ENCODE results near the gene SURF1.

SURF1 gene

GRCh38 chr9:133351908-133352634 is 4.2 kb downstream of the SURF1 start:
- H3K36me3 Mint-ChIP-seq (ENCODE audit: insufficient read depth) = peaks cover 82% of the 10 kb centered on the region
- no peak for DNase-seq
- no peak overlapping the region for H3K27ac Mint-ChIP-seq
- H3K4me1 Mint-ChIP-seq (ENCODE audit: low read depth in 2 of 2) = peaks cover 23 to 28% of the 10 kb centered on the region in 2 donors
- no peaks in the 10 kb centered on the region for H3K9me3 Mint-ChIP-seq
- ATAC-seq (replicated peaks) = no peak
- H3K27me3 Mint-ChIP-seq = no peaks in the 10 kb centered on the region
- no peak overlapping the region for H3K4me3 Mint-ChIP-seq

GRCh38 chr9:133351526-133351907 is 4.8 kb downstream of the SURF1 start:
- Mint-ChIP-seq H3K27me3 (no peaks in the 10 kb centered on the region), H3K4me1 (ENCODE audit: low read depth in 2 of 2) (peaks cover 27 to 30% of the 10 kb centered on the region in 2 donors), H3K4me3 (no peak overlapping the region), H3K27ac (no peak overlapping the region), H3K9me3 (no peaks in the 10 kb centered on the region), H3K36me3 (ENCODE audit: insufficient read depth) (peaks cover 79% of the 10 kb centered on the region)
- DNase-seq (no peak), ATAC-seq (replicated peaks) (no peak)

GRCh38 chr9:133349965-133350616 is 6.2 kb downstream of the SURF1 start:
- Mint-ChIP-seq H3K4me3 (peak overlapping the region in 1 of 2 donors; percentile 99), H3K27ac (peak overlapping the region; percentile 98 to 99), H3K36me3 (ENCODE audit: insufficient read depth) (peaks cover 81% of the 10 kb centered on the region), H3K27me3 (no peaks in the 10 kb centered on the region), H3K4me1 (ENCODE audit: low read depth in 2 of 2) (peaks cover 34 to 36% of the 10 kb centered on the region in 2 donors), H3K9me3 (no peaks in the 10 kb centered on the region)
- DNase-seq = no peak
- no peak for ATAC-seq (replicated peaks)

GRCh38 chr9:133348718-133349573 is 7.3 kb downstream of the SURF1 start:
- Mint-ChIP-seq H3K27ac (peak overlapping the region; percentile 98 to 99), H3K27me3 (no peaks in the 10 kb centered on the region), H3K36me3 (ENCODE audit: insufficient read depth) (peaks cover 76% of the 10 kb centered on the region), H3K4me3 (peak overlapping the region; percentile 92 to 99), H3K9me3 (no peaks in the 10 kb centered on the region), H3K4me1 (ENCODE audit: low read depth in 2 of 2) (peaks cover 34 to 36% of the 10 kb centered on the region in 2 donors)
- DNase-seq = no peak
- ATAC-seq (replicated peaks) = no peak

GRCh38 chr9:133347985-133348717 is 8.1 kb downstream of the SURF1 start, which contains the start of the genes MED22 and RPL7A:
MED22 (minus strand) TSS chr9:133348131; CDS start chr9:133346662, 1,469 bp downstream.
RPL7A (plus strand) TSS chr9:133348218; CDS start chr9:133348244, 26 bp downstream.
- Mint-ChIP-seq H3K9me3 (no peaks in the 10 kb centered on the region), H3K36me3 (ENCODE audit: insufficient read depth) (peaks cover 75% of the 10 kb centered on the region), H3K4me1 (ENCODE audit: low read depth in 2 of 2) (peaks cover 31 to 34% of the 10 kb centered on the region in 2 donors), H3K27ac (peak within 1 kb of the TSS; percentile 98 to 99), H3K27me3 (no peaks in the 10 kb centered on the region), H3K4me3 (peak within 1 kb of the TSS; percentile 92 to 99)
- ATAC-seq (replicated peaks) (peak; percentile 89), DNase-seq (peak; percentile 86 to 91 (median 88))

- Mint-ChIP-seq H3K27me3 (no peaks in the 10 kb centered on the region), H3K9me3 (no peaks in the 10 kb centered on the region), H3K4me3 (peak overlapping the region; percentile 92 to 99), H3K36me3 (ENCODE audit: insufficient read depth) (peaks cover 71% of the 10 kb centered on the region), H3K4me1 (ENCODE audit: low read depth in 2 of 2) (peaks cover 28 to 31% of the 10 kb centered on the region in 2 donors), H3K27ac (peak overlapping the region; percentile 98 to 99)
- ATAC-seq (replicated peaks) = peak; percentile 53
- DNase-seq = peak; percentile 31 to 40 (median 32)
Observed at GRCh38 chr9:133347515-133347984, 8.7 kb downstream of the SURF1 start.

GRCh38 chr9:133346021-133346785 is 10.1 kb downstream of the SURF1 start:
- Mint-ChIP-seq H3K9me3 (no peaks in the 10 kb centered on the region), H3K27ac (peak overlapping the region; percentile 71 to 91), H3K36me3 (ENCODE audit: insufficient read depth) (peaks cover 65% of the 10 kb centered on the region), H3K4me3 (peak overlapping the region; percentile 92 to 99), H3K4me1 (ENCODE audit: low read depth in 2 of 2) (peaks cover 28 to 36% of the 10 kb centered on the region in 2 donors), H3K27me3 (no peaks in the 10 kb centered on the region)
- ATAC-seq (replicated peaks) (no peak), DNase-seq (no peak)

- peaks cover 30 to 42% of the 10 kb centered on the region in 2 donors for H3K4me1 Mint-ChIP-seq (ENCODE audit: low read depth in 2 of 2)
- no peaks in the 10 kb centered on the region for H3K27me3 Mint-ChIP-seq
- no peak overlapping the region for H3K27ac Mint-ChIP-seq
- DNase-seq (no peak), ATAC-seq (replicated peaks) (no peak)
- no peak overlapping the region for H3K4me3 Mint-ChIP-seq
- H3K9me3 Mint-ChIP-seq = no peaks in the 10 kb centered on the region
- H3K36me3 Mint-ChIP-seq (ENCODE audit: insufficient read depth) = peaks cover 58% of the 10 kb centered on the region
Observed at GRCh38 chr9:133345596-133345995, 10.7 kb downstream of the SURF1 start.

GRCh38 chr9:133344979-133345378 is 11.3 kb downstream of the SURF1 start:
- DNase-seq (no peak), ATAC-seq (replicated peaks) (no peak)
- no peak overlapping the region for H3K4me3 Mint-ChIP-seq
- no peak overlapping the region for H3K27ac Mint-ChIP-seq
- H3K9me3 Mint-ChIP-seq = no peaks in the 10 kb centered on the region
- peaks cover 36 to 47% of the 10 kb centered on the region in 2 donors for H3K4me1 Mint-ChIP-seq (ENCODE audit: low read depth in 2 of 2)
- H3K27me3 Mint-ChIP-seq = no peaks in the 10 kb centered on the region
- peaks cover 55% of the 10 kb centered on the region for H3K36me3 Mint-ChIP-seq (ENCODE audit: insufficient read depth)

GRCh38 chr9:133344071-133344470 is 12.2 kb downstream of the SURF1 start:
- ATAC-seq (replicated peaks) (no peak), DNase-seq (no peak)
- H3K4me1 Mint-ChIP-seq (ENCODE audit: low read depth in 2 of 2) = peaks cover 34 to 41% of the 10 kb centered on the region in 2 donors
- no peaks in the 10 kb centered on the region for H3K27me3 Mint-ChIP-seq
- no peaks in the 10 kb centered on the region for H3K9me3 Mint-ChIP-seq
- H3K4me3 Mint-ChIP-seq = no peak overlapping the region
- peaks cover 46% of the 10 kb centered on the region for H3K36me3 Mint-ChIP-seq (ENCODE audit: insufficient read depth)
- H3K27ac Mint-ChIP-seq = no peak overlapping the region

- Mint-ChIP-seq H3K4me1 (ENCODE audit: low read depth in 2 of 2) (peaks cover 27 to 31% of the 10 kb centered on the region in 2 donors), H3K36me3 (ENCODE audit: insufficient read depth) (peaks cover 34% of the 10 kb centered on the region), H3K27me3 (no peaks in the 10 kb centered on the region), H3K27ac (no peak overlapping the region), H3K4me3 (no peak overlapping the region), H3K9me3 (no peaks in the 10 kb centered on the region)
- no peak for ATAC-seq (replicated peaks)
- DNase-seq = no peak
Observed at GRCh38 chr9:133342570-133342969, 13.7 kb downstream of the SURF1 start.

- H3K9me3 Mint-ChIP-seq = no peaks in the 10 kb centered on the region
- no peaks in the 10 kb centered on the region for H3K27me3 Mint-ChIP-seq
- H3K27ac Mint-ChIP-seq = peak overlapping the region; percentile 44 to 49
- peak overlapping the region in 1 of 2 donors; percentile 6 for H3K4me3 Mint-ChIP-seq
- H3K36me3 Mint-ChIP-seq (ENCODE audit: insufficient read depth) = peaks cover 33% of the 10 kb centered on the region
- peaks cover 25 to 28% of the 10 kb centered on the region in 2 donors for H3K4me1 Mint-ChIP-seq (ENCODE audit: low read depth in 2 of 2)
- DNase-seq (no peak), ATAC-seq (replicated peaks) (no peak)
Observed at GRCh38 chr9:133342069-133342406, 14.2 kb downstream of the SURF1 start.

Data from effector memory CD8-positive, alpha-beta T cell (primary cell).